Astrocyte (in vitro differentiated cells and primary cell): Measurements from ENCODE around the gene FUT7. TPM values are rescaled to one million over a fixed set of nuclear protein-coding genes. Genes with fewer than 3 reads are reported as not detected.

Experiments
- DNase-seq: peaks from one replicate; pipeline ENCODE4 v3.0.0-alpha.2; 2010; ENCODE audit warnings: low read depth
- FAIRE-seq: peaks from 2 replicates; lab custom pipeline; 2011; peaks lifted over from hg19 to GRCh38; lab: Jason Lieb, UNC
- H2AFZ ChIP-seq: 2 replicates; pipeline ENCODE4 v1.6.0; 2012; ENCODE audit warnings: low read depth, low read length, inconsistent platforms
- H3K27ac ChIP-seq: 2 replicates; pipeline ENCODE4 v1.5.1; 2011; ENCODE audit warnings: low read depth, low read length, inconsistent platforms
- H3K27me3 ChIP-seq: 2 replicates; pipeline ENCODE4 v1.6.0; 2011; ENCODE audit warnings: low read length, inconsistent platforms; ENCODE audit not compliant: insufficient read depth
- H3K36me3 ChIP-seq: 2 replicates; pipeline ENCODE4 v1.5.1; 2011; ENCODE audit warnings: low read length, inconsistent platforms; ENCODE audit not compliant: insufficient read depth
- H3K4me1 ChIP-seq: 2 replicates; pipeline ENCODE4 v1.5.1; 2011; ENCODE audit warnings: low read length, inconsistent platforms; ENCODE audit not compliant: insufficient read depth
- H3K4me2 ChIP-seq: 2 replicates; pipeline ENCODE4 v1.6.0; 2012; ENCODE audit warnings: low read length, inconsistent platforms
- H3K4me3 ChIP-seq: 2 replicates; pipeline ENCODE4 v1.5.1; 2011; ENCODE audit warnings: low read depth, mild to moderate bottlenecking, low read length, inconsistent platforms; ENCODE audit not compliant: insufficient read depth
- H3K79me2 ChIP-seq: 2 replicates; pipeline ENCODE4 v1.6.0; 2012; ENCODE audit warnings: mild to moderate bottlenecking, low read length, inconsistent platforms; ENCODE audit not compliant: insufficient read depth
- H3K9ac ChIP-seq: 2 replicates; pipeline ENCODE4 v1.6.0; 2012; ENCODE audit warnings: mild to moderate bottlenecking, low read length, inconsistent platforms
- H3K9me3 ChIP-seq: 2 replicates; pipeline ENCODE4 v1.5.1; 2012; ENCODE audit warnings: low read depth, mild to moderate bottlenecking, low read length, inconsistent platforms; ENCODE audit not compliant: insufficient read depth
- H4K20me1 ChIP-seq: 2 replicates; pipeline ENCODE4 v1.6.0; 2012; ENCODE audit warnings: low read length, inconsistent platforms; ENCODE audit not compliant: insufficient read depth
- H3K27ac Mint-ChIP-seq: one replicate; pipeline ENCODE4 v1.8.0; 2021; ENCODE audit warnings: mild to moderate bottlenecking, mixed read lengths; ENCODE audit not compliant: unreplicated experiment
- H3K27me3 Mint-ChIP-seq: one replicate; pipeline ENCODE4 v1.8.0; 2021; ENCODE audit warnings: low read depth, mixed read lengths; ENCODE audit not compliant: unreplicated experiment
- H3K36me3 Mint-ChIP-seq: one replicate; pipeline ENCODE4 v1.8.0; 2021; ENCODE audit warnings: low read depth, mixed read lengths; ENCODE audit not compliant: unreplicated experiment
- H3K4me1 Mint-ChIP-seq: one replicate; pipeline ENCODE4 v1.8.0; 2021; ENCODE audit warnings: low read depth, mixed read lengths; ENCODE audit not compliant: unreplicated experiment
- H3K4me3 Mint-ChIP-seq: one replicate; pipeline ENCODE4 v1.8.0; 2021; ENCODE audit warnings: mild to moderate bottlenecking, moderate library complexity, mixed read lengths; ENCODE audit not compliant: unreplicated experiment
- H3K9me3 Mint-ChIP-seq: one replicate; pipeline ENCODE4 v1.8.0; 2021; ENCODE audit warnings: mild to moderate bottlenecking, mixed read lengths; ENCODE audit not compliant: unreplicated experiment
- CTCF ChIP-seq: IDR thresholded peaks from 2 replicates; pipeline ENCODE4 v1.5.1; 2011; ENCODE audit warnings: low read depth, mild to moderate bottlenecking, inconsistent platforms, low read length, moderate library complexity; ENCODE audit not compliant: insufficient read depth
- EZH2 ChIP-seq: IDR thresholded peaks from 2 replicates; pipeline ENCODE4 v1.6.1; 2012; ENCODE audit warnings: mild to moderate bottlenecking, low read length, inconsistent platforms; ENCODE audit not compliant: insufficient read depth
- total RNA-seq: library from RNA; stranded (reverse); gene quantifications from 2 replicates; pipeline ENCODE4 v1.2.1, GENCODE V29; 2021

Gene FUT7
- total RNA-seq, 1 donor from 2014 or later, result not detected

DNA sequence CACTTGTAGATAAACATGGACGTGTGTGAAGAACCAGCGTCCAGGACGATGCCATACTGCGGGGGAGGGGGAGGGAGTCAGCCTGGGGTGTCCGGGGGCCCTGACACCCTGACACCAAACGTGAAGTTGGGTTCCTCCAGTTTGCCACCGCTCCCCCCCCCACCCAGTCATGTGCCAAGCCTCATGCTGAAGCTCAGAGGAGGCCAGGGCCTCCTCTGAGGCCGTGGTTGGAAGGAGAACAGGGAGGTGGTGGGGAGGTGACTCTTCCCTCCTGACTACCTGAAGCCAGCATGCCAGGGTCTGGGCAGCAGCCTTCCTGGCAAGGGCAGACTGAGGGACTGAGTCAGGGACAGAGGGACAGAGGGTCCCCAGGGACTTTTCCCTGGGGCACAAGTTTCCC, 20.4 kb upstream of the FUT7 start:
- no peak for TF ChIP-seq CTCF
- no peak for TF ChIP-seq EZH2
- Histone ChIP-seq H3K27me3 (peaks cover 25% of the 10 kb centered on the region), H3K27ac (no peak overlapping the region), H3K9ac (no peak overlapping the region), H3K36me3 (no peaks in the 10 kb centered on the region), H3K4me1 (peaks cover 5% of the 10 kb centered on the region), H3K4me3 (no peak overlapping the region), H3K4me2 (no peak overlapping the region), H3K9me3 (no peaks in the 10 kb centered on the region), H3K79me2 (no peaks in the 10 kb centered on the region), H2AFZ (no peak overlapping the region), H4K20me1 (no peaks in the 10 kb centered on the region)
- H3K36me3 Mint-ChIP-seq, result no peaks in the 10 kb centered on the region
- peaks cover 43% of the 10 kb centered on the region for H3K27me3 Mint-ChIP-seq
- DNase-seq (no peak), FAIRE-seq (no peak)
- H3K4me1 Mint-ChIP-seq, result no peaks in the 10 kb centered on the region
- H3K9me3 Mint-ChIP-seq, result no peaks in the 10 kb centered on the region
- no peak overlapping the region for H3K27ac Mint-ChIP-seq
- no peak overlapping the region for H3K4me3 Mint-ChIP-seq

DNA sequence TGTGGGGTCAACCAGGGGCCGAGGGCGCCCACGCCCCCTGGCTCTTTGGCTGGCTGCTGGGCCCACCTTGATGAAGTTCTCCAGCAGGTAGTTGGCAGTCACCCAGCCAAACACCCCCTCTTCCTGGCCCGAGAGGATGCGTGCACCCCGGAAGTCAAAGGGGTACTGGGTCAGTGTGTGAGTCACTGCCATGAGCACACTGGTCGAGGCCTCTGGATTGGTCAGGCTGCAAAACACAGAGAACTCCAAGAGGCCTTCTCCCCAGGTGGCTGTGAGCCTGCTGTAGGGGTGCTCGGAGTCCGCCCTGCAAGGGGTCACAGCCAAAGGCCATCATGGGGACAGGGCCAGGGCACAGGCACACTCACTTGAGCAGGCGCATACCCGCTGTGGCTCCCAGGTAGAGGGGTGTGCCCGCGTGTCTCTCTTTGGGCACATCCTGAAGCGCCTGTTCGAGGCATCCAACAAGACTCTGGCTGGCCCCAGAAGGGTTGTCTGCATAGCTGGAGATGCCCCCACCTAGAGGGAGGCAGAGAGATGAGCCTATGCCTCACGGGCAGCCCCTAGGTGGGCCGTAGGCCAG, 19.3 kb upstream of the FUT7 start:
- Histone ChIP-seq H4K20me1 (peaks cover 4% of the 10 kb centered on the region), H3K27ac (no peak overlapping the region), H3K4me1 (peaks cover 7% of the 10 kb centered on the region), H3K9ac (no peak overlapping the region), H3K4me2 (no peak overlapping the region), H3K4me3 (no peak overlapping the region), H3K36me3 (no peaks in the 10 kb centered on the region), H2AFZ (no peak overlapping the region), H3K27me3 (peaks cover 25% of the 10 kb centered on the region), H3K9me3 (no peaks in the 10 kb centered on the region), H3K79me2 (no peaks in the 10 kb centered on the region)
- Mint-ChIP-seq H3K9me3 (no peaks in the 10 kb centered on the region), H3K27ac (no peak overlapping the region), H3K4me1 (no peaks in the 10 kb centered on the region), H3K27me3 (peaks cover 43% of the 10 kb centered on the region), H3K4me3 (no peak overlapping the region), H3K36me3 (no peaks in the 10 kb centered on the region)
- DNase-seq, result no peak
- no peak for TF ChIP-seq EZH2
- no peak for TF ChIP-seq CTCF
- FAIRE-seq, result no peak

- no peak overlapping the region for H3K4me3 Mint-ChIP-seq
- Histone ChIP-seq H3K4me3 (no peak overlapping the region), H3K79me2 (no peaks in the 10 kb centered on the region), H3K4me2 (no peak overlapping the region), H3K9ac (no peak overlapping the region), H3K9me3 (no peaks in the 10 kb centered on the region), H4K20me1 (peaks cover 4% of the 10 kb centered on the region), H3K4me1 (peaks cover 5% of the 10 kb centered on the region), H3K27me3 (peaks cover 25% of the 10 kb centered on the region), H2AFZ (no peak overlapping the region), H3K27ac (no peak overlapping the region), H3K36me3 (no peaks in the 10 kb centered on the region)
- no peak overlapping the region for H3K27ac Mint-ChIP-seq
- peaks cover 40% of the 10 kb centered on the region for H3K27me3 Mint-ChIP-seq
- H3K4me1 Mint-ChIP-seq, result no peaks in the 10 kb centered on the region
- TF ChIP-seq EZH2 (no peak), CTCF (no peak)
- no peaks in the 10 kb centered on the region for H3K36me3 Mint-ChIP-seq
- no peaks in the 10 kb centered on the region for H3K9me3 Mint-ChIP-seq
- DNase-seq, result no peak
- no peak for FAIRE-seq
These were observed 18.7 kb upstream of the FUT7 start for GRCh38 chr9:137050570-137050969.
